Vagina (tissue), 2 donors: Measurements from ENCODE around the gene KRT7.

Experiments used
- CTCF ChIP-seq, 3 experiments: fragments of 450-650 bp in 2 of 3; fragments of 200-600 bp in 1 of 3; sonication (generic) in 1 of 3; IDR thresholded peaks; one replicate each; pipeline ENCODE4 v1.5.1; 2017 to 2019; ENCODE audit warnings: antibody characterized with exemption in 3 of 3, mild to moderate bottlenecking in 2 of 3, moderate library complexity in 2 of 3
- POLR2A ChIP-seq, 2 donors: fragments of 450-650 bp; IDR thresholded peaks; one replicate each; pipeline ENCODE4 v1.6.1; 2017; ENCODE audit warnings: antibody characterized with exemption in 2 of 2, mild to moderate bottlenecking in 2 of 2, moderate library complexity in 2 of 2

- TF ChIP-seq CTCF (IDR thresholded peaks at IDR 0.05) (no peak), POLR2A (IDR thresholded peaks at IDR 0.05) (no peak)
These were observed 12.6 kb upstream of the KRT7 start for GRCh38 chr12:52220477-52220876.
